RWPE1 (cell line): ENCODE measurements around the gene EIF4EBP3.

Experiments used
- CTCF ChIA-PET: fragments of 350-600 bp; sonication (Branson Sonifier 250); formaldehyde crosslinking; extraction: SDS; loops from one replicate; lab custom pipeline; 2021; lab: Yijun Ruan, JAX
- POLR2A ChIA-PET: fragments of 400-600 bp; formaldehyde crosslinking; extraction: SDS; loops from one replicate; lab custom pipeline; 2020; ENCODE audit warnings: antibody characterized with exemption; ENCODE audit not compliant: low non-redundant PET; lab: Yijun Ruan, JAX
- DNase-seq: peaks from one replicate; pipeline ENCODE4 v3.0.0; 2012; ENCODE audit warnings: low spot score
- H3K27ac ChIP-seq: fragments of 450-650 bp; 2 replicates; pipeline ENCODE4 v1.5.1; 2017
- TF ChIP-seq, protein P1 (sequence below): fragments of 450-650 bp; conservative IDR thresholded peaks from 2 replicates; pipeline ENCODE4 v1.5.1; 2017; ENCODE audit warnings: low read depth, mild to moderate bottlenecking

Gene EIF4EBP3

DNA sequence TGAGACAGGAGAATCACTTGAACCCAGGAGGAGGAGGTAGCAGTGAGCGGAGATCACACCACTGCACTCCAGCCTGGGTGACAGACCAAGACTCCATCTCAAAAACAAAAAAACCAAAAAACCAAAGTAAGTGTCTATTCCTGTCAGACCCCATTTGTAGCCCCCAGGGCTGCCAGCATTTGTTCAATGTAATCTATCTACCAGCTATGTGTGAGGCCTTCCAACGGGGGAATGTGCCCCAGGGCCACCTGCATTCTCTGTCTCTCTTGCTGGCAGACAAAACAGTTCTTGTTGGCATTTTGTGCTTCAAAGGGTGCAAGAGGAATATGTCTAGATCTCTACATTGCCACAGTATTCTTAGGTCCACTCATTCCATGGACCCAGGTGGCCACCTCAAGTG lies 51.4 kb downstream of the EIF4EBP3 start:
- CTCF ChIA-PET = no interaction called here
- TF ChIP-seq, protein P1, sequence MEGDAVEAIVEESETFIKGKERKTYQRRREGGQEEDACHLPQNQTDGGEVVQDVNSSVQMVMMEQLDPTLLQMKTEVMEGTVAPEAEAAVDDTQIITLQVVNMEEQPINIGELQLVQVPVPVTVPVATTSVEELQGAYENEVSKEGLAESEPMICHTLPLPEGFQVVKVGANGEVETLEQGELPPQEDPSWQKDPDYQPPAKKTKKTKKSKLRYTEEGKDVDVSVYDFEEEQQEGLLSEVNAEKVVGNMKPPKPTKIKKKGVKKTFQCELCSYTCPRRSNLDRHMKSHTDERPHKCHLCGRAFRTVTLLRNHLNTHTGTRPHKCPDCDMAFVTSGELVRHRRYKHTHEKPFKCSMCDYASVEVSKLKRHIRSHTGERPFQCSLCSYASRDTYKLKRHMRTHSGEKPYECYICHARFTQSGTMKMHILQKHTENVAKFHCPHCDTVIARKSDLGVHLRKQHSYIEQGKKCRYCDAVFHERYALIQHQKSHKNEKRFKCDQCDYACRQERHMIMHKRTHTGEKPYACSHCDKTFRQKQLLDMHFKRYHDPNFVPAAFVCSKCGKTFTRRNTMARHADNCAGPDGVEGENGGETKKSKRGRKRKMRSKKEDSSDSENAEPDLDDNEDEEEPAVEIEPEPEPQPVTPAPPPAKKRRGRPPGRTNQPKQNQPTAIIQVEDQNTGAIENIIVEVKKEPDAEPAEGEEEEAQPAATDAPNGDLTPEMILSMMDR = no peak
- H3K27ac ChIP-seq = no peak overlapping the region
- POLR2A ChIA-PET = no interaction called here
- no peak for DNase-seq
